IPS DF 19.7 (cell line): ENCODE results near the gene SAV1.

Experiments used
- DNase-seq: peaks from one replicate; pipeline ENCODE4 v3.0.0-alpha.2; 2013; ENCODE audit warnings: low read depth, low spot score

Gene SAV1

DNA sequence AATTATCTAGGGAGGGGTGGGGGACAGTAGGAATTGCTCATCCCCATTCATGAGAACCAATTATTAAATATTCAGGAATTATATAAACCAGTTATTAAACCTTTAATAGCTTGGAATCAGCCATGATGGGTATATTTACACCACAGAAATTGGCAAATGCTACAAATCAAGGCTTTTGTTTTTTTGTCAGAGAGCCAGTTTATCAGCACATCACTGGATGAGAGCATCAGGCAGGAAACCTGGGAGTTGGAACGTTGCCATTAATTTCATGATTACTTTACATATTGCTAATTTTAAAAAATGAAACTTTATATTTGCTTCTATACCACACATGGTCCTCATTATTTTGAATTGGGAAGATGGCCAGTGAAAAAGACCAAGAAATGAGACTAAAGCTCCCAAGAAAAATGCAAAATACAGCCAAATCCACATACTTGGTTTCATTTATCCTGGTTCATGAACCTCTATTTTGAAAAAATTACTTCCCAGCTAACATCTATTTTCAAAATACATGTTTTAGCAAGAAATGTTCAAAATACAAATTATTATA, 59.7 kb downstream of the SAV1 start:
- no peak for DNase-seq

DNA sequence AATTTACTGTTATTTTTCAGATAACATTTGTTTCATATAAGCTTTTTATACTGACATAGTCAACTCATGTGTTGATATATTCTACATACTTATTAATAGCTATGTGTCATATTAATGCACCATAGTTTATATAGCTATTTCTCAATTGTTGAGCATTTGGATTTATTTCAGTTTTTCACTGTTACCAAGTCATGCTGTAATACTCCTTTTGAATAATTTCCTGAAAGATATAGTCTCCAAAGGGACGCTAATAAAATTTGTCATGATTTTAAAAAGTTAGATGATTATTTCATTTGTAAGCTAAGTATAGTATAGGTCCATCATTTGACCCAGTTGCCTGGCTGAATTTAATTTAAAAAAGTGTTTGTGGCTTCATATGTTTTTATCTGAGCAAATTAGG, 60.3 kb downstream of the SAV1 start:
- no peak for DNase-seq

DNA sequence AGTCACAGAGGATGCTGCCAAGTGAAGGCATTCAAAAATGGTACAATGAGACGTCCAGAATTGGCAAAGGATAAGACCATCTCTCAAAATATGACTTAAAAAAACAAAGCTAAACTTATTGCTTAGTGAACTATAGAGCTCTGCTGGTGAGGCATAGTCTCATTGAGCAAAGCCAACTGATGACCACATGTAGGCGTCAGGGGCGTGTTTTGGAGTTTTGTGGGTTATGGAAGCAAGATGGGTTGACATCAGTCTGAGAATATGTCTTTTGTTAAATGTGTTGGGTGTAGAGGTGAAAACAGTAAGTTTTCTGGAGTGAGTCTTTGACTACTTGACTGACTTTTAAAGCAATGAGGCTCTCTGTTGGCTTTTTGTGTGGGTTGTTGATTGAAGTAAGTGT, 60.9 kb downstream of the SAV1 start:
- no peak for DNase-seq

DNA sequence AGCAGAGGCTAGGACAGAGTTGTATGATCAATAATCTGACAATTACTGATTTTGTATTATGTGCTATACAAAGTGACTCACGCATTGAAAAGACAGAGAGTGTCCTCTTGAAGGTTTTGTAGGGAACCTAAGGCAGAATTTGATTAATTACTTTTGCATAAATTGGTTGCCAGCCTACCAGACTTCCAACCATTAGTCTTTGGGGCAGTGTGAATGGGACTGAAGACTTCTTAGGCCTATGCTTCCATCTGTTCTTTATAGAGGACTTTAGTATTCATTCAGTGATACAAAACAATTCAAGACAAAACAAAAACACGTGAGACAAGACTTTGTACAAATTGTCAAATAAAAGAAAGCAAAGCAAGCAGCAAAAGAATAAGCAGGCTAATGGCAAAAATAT, 61.6 kb downstream of the SAV1 start:
- no peak for DNase-seq

DNA sequence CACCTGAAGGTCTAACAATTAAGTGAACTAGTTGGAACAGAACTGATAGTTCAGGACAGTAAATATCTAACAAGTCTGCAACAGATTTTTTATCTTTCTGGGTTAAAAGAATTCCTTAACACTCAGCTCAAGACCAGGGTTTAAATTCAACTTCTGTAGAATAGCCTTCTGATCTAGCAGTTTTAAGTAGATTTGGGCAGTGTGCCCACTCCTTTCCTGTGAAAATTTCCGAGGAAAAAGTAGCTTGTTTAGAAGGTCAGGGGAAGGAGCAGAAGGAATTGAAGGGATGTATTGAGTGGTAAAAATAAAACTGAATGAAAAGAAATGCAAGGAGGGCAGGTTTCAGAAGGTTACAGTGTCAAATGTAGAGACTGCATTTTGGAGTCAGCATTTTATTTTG, 62.3 kb downstream of the SAV1 start:
- no peak for DNase-seq

DNA sequence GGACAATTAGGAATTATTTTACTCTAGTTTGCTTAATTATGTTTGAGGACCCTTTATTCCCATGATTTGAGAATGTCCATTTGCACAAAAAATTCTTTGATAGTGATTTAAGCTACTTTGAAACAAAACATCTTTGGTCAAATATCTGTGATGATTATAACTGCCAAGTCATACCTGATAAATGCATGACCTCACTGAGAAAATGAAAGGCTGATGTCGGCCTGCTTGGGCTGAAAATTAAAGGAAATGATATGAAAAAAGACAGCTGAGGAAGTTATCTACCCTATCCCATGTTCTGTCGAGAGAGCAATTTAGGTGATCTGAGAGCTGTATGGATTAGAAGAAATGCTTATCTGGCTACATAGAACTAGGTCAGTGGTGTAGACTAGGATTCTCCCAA, 64.5 kb downstream of the SAV1 start:
- no peak for DNase-seq

DNA sequence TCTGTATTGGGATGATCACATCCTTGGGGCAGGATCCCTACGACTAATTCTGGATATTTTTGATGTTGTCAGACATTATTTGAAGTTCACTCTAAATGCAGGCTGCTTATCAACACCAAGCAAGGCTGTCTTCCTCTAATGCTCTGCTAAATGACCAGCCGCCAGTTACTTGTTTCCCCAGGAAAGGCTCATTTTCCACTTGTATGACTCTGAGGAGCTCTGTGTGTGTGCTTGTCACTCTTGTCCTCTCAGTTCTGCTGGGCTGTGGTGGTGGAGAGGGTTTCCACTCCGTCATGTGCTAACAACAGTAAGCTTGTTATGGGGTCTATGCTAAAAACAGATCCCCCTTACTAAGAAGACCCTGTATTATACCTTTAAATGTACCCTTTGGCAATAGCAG, 66.1 kb downstream of the SAV1 start:
- DNase-seq: no peak

DNA sequence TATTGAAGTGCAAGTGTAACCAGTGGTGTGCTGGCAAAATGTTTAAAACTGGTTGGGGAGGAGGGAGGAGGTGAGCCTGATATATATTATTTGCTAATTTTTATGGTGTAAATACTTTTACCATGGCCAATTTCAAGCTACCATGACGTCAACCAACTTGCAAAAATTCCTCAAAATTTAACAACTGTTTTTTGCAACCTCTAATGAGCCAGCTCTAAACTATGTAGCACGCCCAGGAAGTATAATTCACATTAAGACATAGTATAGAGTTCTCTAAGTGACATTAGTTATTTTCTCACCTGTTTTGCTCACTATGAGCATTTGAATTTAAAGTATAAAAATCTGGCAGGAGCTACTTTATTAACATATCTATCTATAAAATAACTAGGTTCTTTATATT, 66.7 kb downstream of the SAV1 start:
- DNase-seq: no peak

DNA sequence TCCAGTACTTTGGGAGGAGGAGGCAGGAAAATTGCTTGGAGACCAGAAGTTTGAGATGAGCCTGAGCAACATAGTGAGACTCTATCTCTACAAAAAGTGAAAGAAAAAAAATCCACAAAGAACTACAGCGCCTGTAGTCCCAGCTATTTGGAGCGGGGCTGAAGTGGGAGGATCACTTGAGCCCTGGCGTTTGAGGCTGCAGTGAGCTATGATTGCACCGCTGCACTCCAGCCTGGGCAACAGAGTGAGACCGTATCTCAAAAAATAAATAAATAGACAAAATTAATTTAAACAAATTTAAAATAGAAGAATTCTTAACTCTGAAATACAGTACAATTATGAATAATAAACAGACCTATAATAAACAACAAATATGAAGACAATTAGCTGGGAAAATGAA, 67.3 kb downstream of the SAV1 start:
- no peak for DNase-seq

DNA sequence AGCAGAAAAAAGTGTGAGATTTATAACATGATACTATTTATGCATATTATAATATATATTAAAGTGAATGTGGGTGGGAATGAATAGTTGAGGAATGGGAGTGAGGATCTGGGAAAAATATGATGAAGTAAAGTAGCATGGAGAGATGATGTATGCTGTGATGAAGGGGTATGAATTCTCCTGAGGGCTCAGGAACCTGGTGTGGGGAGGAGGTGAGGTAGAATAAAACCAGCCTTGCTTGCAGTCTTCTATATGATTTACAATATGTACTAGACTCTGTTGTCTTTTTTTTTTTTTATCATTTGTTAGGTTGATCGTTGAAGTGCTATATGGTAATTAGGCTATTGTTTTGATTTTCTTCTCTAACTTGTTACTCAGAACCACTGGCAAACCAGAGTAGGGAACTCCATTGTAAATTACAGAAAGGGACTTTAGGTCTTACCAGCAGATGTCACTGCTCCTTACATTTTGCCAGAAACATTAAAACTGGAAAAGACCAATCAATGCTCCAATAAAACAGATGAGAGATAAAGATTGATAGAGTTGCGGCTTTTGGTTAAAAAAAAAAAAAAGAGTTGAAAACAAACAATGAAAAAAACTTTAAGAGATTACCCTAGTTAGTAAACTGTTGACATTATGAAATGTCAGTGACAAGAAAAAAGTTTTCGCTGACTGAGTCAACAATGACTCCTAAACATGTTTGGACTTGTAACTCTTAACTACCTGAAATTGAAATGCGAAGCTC, 68.2 kb downstream of the SAV1 start:
- no peak for DNase-seq

DNA sequence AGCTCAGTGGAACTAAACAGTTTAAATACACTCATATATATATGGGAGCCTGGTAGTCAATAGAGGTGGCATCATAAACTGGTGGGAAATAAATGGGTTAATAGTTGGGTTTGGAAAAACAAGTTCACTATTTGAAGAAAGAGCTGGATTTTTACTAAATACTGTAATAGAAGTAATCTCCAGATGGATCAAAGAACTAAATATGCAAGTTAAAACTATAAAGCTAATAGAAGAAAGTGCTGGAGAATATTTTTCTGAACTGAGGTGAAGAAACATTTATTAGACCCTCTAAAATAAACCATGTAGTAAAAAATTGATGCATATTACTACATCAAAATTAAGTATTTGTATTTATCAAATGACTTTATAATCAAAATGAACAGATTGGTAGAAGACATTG, 69.3 kb downstream of the SAV1 start:
- no peak for DNase-seq

DNA sequence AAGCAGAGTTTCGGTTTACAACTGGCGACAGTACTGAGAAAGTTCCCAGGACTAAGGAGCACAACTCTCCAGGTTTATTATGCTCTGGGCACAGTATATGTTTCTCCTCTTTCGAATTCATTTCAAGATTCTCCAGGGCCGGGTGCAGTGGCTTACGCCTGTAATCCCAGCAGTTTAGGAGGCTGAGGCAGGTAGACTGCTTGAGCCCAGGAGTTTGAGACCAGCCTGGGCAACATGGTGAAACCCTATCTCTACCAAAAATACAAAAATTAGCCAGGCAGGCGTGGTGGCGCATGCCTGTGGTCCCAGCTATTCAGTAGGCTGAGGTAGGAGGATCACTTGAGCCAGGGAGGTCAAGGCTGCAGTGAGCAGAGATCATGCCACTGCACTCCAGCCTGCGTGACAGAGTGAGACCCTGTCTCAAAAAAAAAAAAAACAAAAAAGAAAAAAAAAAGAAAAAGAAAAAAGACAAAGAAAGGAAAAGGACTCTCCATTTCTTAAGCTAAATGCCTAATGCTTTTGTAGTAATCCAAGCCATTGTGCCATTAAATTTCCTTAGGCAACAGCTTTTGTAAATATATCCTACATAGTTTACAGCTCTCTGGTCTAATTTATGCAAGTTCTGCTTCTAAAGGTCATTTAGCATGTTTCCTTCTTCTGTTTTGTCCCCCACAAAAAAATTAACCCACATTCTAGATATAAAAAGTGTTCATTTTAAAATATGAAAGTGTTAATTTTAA, 73.4 kb downstream of the SAV1 start:
- DNase-seq: no peak

DNA sequence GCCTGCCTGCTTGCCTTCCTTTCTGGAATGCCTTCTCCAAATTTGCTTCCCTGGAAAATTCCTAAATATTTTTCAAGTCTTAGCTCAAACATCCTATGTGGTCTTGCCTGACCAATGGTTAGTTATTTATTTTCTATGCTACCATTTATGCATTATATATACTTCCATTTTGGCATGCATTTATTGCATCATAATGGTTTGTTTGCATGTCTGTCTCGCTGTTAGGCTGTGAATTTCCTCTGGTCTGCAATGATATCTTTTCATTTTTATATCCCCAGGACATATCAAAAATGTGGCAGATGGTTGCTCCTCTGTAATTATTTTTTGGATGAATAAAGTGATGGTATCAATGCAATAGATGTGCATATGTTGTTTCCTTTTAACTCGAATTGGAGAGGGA, 77.6 kb downstream of the SAV1 start:
- DNase-seq: no peak
